HUES6 (cell line): ENCODE data around the gene CNN2.
A peak's percentile ranks its signal among the peaks of the same experiment; 100 is the strongest.

Source experiments
- H3K27ac ChIP-seq: 2 replicates; pipeline ENCODE4 v1.7.0; 2013; ENCODE audit warnings: low read depth, mild to moderate bottlenecking, low read length, inconsistent platforms
- H3K27me3 ChIP-seq: 2 replicates; pipeline ENCODE4 v1.6.1; 2013; ENCODE audit warnings: low read length; ENCODE audit not compliant: control insufficient read depth, insufficient read depth
- H3K36me3 ChIP-seq: 2 replicates; pipeline ENCODE4 v1.6.1; 2013; ENCODE audit warnings: low read length; ENCODE audit not compliant: control insufficient read depth, insufficient read depth
- H3K4me1 ChIP-seq: 2 replicates; pipeline ENCODE4 v1.6.1; 2013; ENCODE audit warnings: low read length; ENCODE audit not compliant: control insufficient read depth, insufficient read depth
- H3K4me3 ChIP-seq: 2 replicates; pipeline ENCODE4 v1.5.1; 2013; ENCODE audit warnings: low read depth, low read length
- H3K9ac ChIP-seq: one replicate; pipeline ENCODE4 v1.6.1; 2013; ENCODE audit warnings: mild to moderate bottlenecking, low read length
- H3K9me3 ChIP-seq: 2 replicates; pipeline ENCODE4 v1.6.1; 2013; ENCODE audit warnings: low read depth, low read length; ENCODE audit not compliant: control insufficient read depth, insufficient read depth

The CNN2 gene

DNA sequence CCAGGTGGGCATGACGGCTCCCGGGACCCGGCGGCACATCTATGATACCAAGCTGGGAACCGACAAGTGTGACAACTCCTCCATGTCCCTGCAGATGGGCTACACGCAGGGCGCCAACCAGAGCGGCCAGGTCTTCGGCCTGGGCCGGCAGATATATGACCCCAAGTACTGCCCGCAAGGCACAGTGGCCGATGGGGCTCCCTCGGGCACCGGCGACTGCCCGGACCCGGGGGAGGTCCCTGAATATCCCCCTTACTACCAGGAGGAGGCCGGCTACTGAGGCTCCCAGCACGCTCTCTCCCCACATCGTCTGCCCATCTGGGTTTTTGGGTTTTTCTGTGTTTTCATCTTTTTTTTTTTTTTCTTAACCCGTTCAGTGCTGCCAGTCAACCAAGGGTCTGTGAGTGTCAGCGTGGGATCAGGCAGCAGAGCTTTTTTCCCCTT is 11.2 kb downstream of the CNN2 start:
- no peak overlapping the region for H3K27ac ChIP-seq
- no peak overlapping the region for H3K9ac ChIP-seq
- H3K4me1 ChIP-seq, result 0 out of 2 replicates have a peak, but pooled peaks cover 6% of the 10 kb centered on the region

GRCh38 chr19:1038978-1039645 is 12.7 kb downstream of the CNN2 start:
- Histone ChIP-seq H3K9me3 (no peaks in the 10 kb centered on the region), H3K27me3 (no peaks in the 10 kb centered on the region), H3K4me3 (peak overlapping the region; percentile 67), H3K36me3 (peaks cover 35% of the 10 kb centered on the region), H3K9ac (peak overlapping the region; percentile 56), H3K4me1 (0 out of 2 replicates have a peak, but pooled peaks cover 6% of the 10 kb centered on the region), H3K27ac (no peak overlapping the region)

More for the DNA sequence above, 11.2 kb downstream of the CNN2 start:
- Histone ChIP-seq H3K27me3 (no peaks in the 10 kb centered on the region), H3K9me3 (no peaks in the 10 kb centered on the region), H3K4me3 (no peak overlapping the region), H3K36me3 (peaks cover 44% of the 10 kb centered on the region)

DNA sequence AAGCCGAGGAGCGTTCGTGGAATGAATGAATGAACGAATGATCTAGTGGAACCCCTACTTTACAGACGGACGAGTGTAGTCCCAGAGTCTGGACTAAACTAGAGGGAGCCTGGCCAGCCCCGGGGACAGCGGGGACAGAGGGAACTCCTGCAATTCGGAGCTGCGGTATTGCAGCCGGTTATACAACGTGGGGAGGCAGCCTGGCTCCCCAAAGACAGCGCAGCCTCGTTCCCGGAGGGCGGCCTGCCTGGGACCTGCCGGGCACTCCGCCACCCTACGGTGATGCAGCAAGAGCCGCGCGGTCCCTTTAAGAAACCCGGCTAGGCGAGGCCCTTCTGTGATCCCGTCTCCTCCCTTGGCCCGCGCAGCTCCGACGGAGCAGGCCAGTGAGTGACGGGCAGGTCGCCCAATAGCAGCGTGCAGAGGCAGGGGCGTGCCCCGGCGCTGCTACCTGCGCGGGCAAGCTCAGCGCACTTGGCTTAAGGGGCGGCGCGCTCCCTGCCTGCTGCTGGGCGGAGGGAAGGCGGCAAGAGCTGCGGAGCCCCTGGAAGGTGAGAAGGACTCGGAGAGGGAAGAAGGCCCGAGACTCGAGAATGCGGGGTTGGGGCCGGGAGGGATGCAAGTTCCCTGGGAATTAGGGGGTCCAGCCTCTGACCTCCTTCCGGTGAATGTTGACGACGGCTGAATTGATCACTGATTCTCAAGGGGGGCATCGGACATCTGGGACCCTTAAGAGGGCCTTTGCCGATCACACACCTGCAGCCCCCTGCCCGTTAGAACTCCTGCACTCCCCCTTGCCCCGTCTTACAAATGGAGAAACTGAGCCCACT is 13.5 kb downstream of the CNN2 start, which contains the start of gene ABCA7:
TSS of gene ABCA7 (plus strand) at position 462 of the 830 bp plus-strand sequence. CDS start 1,255 bp downstream, outside the sequence.
- H3K4me1 ChIP-seq, result peaks cover 7% of the 10 kb centered on the region; the same call in 1 of the 2 replicates
- no peak within 1 kb of the TSS for H3K27ac ChIP-seq
- peaks cover 35% of the 10 kb centered on the region for H3K36me3 ChIP-seq
- no peaks in the 10 kb centered on the region for H3K27me3 ChIP-seq
- peak within 1 kb of the TSS; percentile 67 for H3K4me3 ChIP-seq
- peak within 1 kb of the TSS; percentile 56 for H3K9ac ChIP-seq
- H3K9me3 ChIP-seq, result no peaks in the 10 kb centered on the region

- Histone ChIP-seq H3K4me1 (peaks cover 9% of the 10 kb centered on the region; the same call in 1 of the 2 replicates), H3K27me3 (no peaks in the 10 kb centered on the region), H3K36me3 (peaks cover 28% of the 10 kb centered on the region), H3K9ac (peak overlapping the region; percentile 48), H3K27ac (no peak overlapping the region), H3K4me3 (peak overlapping the region; percentile 67), H3K9me3 (no peaks in the 10 kb centered on the region)
Measured at GRCh38 chr19:1040476-1041271, 14.3 kb downstream of the CNN2 start.

DNA sequence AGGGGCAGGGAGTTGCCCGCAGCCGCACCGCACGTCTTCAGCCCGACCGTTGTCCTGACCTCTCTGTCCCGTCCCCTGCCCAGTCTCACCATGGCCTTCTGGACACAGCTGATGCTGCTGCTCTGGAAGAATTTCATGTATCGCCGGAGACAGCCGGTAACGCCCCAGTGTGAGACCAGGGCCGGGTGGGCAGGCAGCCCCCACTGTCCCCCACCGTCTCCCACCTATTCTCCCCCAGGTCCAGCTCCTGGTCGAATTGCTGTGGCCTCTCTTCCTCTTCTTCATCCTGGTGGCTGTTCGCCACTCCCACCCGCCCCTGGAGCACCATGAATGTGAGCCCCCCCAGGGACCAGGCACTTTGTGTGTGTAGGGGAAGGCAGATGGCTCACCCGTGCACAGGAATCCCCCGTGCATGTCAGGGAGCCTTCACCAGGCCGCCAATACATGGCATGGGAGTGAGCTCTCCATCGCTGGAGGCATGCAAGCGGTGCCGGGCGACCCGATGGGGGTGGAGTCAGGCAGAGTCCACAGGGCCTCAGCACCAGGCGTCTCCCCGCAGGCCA is 14.9 kb downstream of the CNN2 start:
- Histone ChIP-seq H3K36me3 (peaks cover 21% of the 10 kb centered on the region), H3K9ac (no peak overlapping the region), H3K4me1 (peaks cover 9% of the 10 kb centered on the region; the same call in 1 of the 2 replicates), H3K27ac (no peak overlapping the region), H3K27me3 (no peaks in the 10 kb centered on the region), H3K9me3 (no peaks in the 10 kb centered on the region), H3K4me3 (peak overlapping the region; percentile 67)

GRCh38 chr19:1041835-1042685 is 15.7 kb downstream of the CNN2 start:
- H3K4me3 ChIP-seq, result no peak overlapping the region
- H3K4me1 ChIP-seq, result peaks cover 9% of the 10 kb centered on the region; the same call in 1 of the 2 replicates
- no peaks in the 10 kb centered on the region for H3K9me3 ChIP-seq
- H3K9ac ChIP-seq, result no peak overlapping the region
- H3K27me3 ChIP-seq, result no peaks in the 10 kb centered on the region
- peaks cover 21% of the 10 kb centered on the region for H3K36me3 ChIP-seq
- H3K27ac ChIP-seq, result no peak overlapping the region

- no peak overlapping the region for H3K9ac ChIP-seq
- peaks cover 9% of the 10 kb centered on the region; the same call in 1 of the 2 replicates for H3K4me1 ChIP-seq
- peaks cover 15% of the 10 kb centered on the region for H3K36me3 ChIP-seq
- H3K27me3 ChIP-seq, result no peaks in the 10 kb centered on the region
- H3K27ac ChIP-seq, result no peak overlapping the region
- H3K4me3 ChIP-seq, result no peak overlapping the region
- H3K9me3 ChIP-seq, result no peaks in the 10 kb centered on the region
Measured at GRCh38 chr19:1042689-1043511, 16.5 kb downstream of the CNN2 start.

GRCh38 chr19:1045247-1045603 is 18.8 kb downstream of the CNN2 start:
- Histone ChIP-seq H3K9ac (no peak overlapping the region), H3K36me3 (0 out of 2 replicates have a peak, but pooled peaks cover 4% of the 10 kb centered on the region), H3K4me3 (no peak overlapping the region), H3K4me1 (peaks cover 9% of the 10 kb centered on the region; the same call in 1 of the 2 replicates), H3K27me3 (no peaks in the 10 kb centered on the region), H3K9me3 (no peaks in the 10 kb centered on the region), H3K27ac (no peak overlapping the region)

DNA sequence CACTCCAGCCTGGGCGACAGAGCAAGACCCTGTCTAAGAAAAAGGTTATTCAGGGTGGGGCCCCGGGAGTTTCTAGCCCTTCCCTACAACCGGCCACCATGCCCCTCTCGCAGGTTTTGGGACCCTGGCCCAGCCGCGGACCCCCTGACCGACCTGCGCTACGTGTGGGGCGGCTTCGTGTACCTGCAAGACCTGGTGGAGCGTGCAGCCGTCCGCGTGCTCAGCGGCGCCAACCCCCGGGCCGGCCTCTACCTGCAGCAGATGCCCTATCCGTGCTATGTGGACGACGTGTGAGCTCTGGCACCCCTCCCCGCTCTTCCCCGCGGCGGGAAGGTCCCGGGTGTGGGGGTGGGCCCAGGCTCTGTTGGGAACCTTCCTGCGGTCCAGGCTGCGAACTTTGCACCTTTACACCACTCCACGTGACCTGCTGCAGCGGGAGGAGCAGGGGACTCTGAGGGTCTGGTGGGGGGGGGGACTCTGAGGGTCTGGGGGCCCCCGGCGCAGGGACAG is 19.8 kb downstream of the CNN2 start:
- Histone ChIP-seq H3K9ac (no peak overlapping the region), H3K9me3 (no peaks in the 10 kb centered on the region), H3K4me3 (no peak overlapping the region), H3K4me1 (peaks cover 5% of the 10 kb centered on the region; the same call in 1 of the 2 replicates), H3K36me3 (0 out of 2 replicates have a peak, but pooled peaks cover 4% of the 10 kb centered on the region), H3K27me3 (no peaks in the 10 kb centered on the region), H3K27ac (no peak overlapping the region)
